ENCODE results near the gene EPS15.
"Not testable (repeated sequence)": the region's sequence is repeated elsewhere in the genome, so short reads cannot be mapped to it uniquely, and the experiment has no call there.

Gene EPS15

GRCh38 chr1:51519048-51519864 lies at the start of gene EPS15:
Gene EPS15, minus strand, starts transcription at chr1:51519266. Its CDS starts 35 bp downstream, at chr1:51519231.
- peak; percentile 80 for DNase-seq (ENCODE audit: low spot score)

GRCh38 chr1:51568231-51568935 lies 49.3 kb upstream of the EPS15 start:
- no peak for DNase-seq (ENCODE audit: low spot score)

- DNase-seq (ENCODE audit: low spot score), result no peak
These were observed 48.6 kb upstream of the EPS15 start for GRCh38 chr1:51567653-51568052.

- no peak for DNase-seq (ENCODE audit: low spot score)
These were observed 47.2 kb upstream of the EPS15 start for GRCh38 chr1:51566260-51566659.

GRCh38 chr1:51565009-51565408 lies 45.9 kb upstream of the EPS15 start:
- no peak for DNase-seq (ENCODE audit: low spot score)

GRCh38 chr1:51564124-51564523 lies 45.1 kb upstream of the EPS15 start:
- no peak for DNase-seq (ENCODE audit: low spot score)

GRCh38 chr1:51561702-51562101 lies 42.6 kb upstream of the EPS15 start:
- no peak for DNase-seq (ENCODE audit: low spot score)

- DNase-seq (ENCODE audit: low spot score), result not testable (repeated sequence)
These were observed 41.8 kb upstream of the EPS15 start for GRCh38 chr1:51560895-51561294.

- no peak for DNase-seq (ENCODE audit: low spot score)
These were observed 41.0 kb upstream of the EPS15 start for GRCh38 chr1:51560034-51560433.

GRCh38 chr1:51559501-51559900 lies 40.4 kb upstream of the EPS15 start:
- DNase-seq (ENCODE audit: low spot score), result no peak

- DNase-seq (ENCODE audit: low spot score), result no peak
These were observed 40.0 kb upstream of the EPS15 start for GRCh38 chr1:51559064-51559500.

- no peak for DNase-seq (ENCODE audit: low spot score)
These were observed 39.4 kb upstream of the EPS15 start for GRCh38 chr1:51558375-51558924.

GRCh38 chr1:51557168-51557567 lies 38.1 kb upstream of the EPS15 start:
- DNase-seq (ENCODE audit: low spot score), result no peak

GRCh38 chr1:51555866-51556619 lies 37.0 kb upstream of the EPS15 start:
- DNase-seq (ENCODE audit: low spot score), result no peak

- no peak for DNase-seq (ENCODE audit: low spot score)
These were observed 34.8 kb upstream of the EPS15 start for GRCh38 chr1:51553911-51554310.

- DNase-seq (ENCODE audit: low spot score), result no peak
These were observed 34.1 kb upstream of the EPS15 start for GRCh38 chr1:51552929-51553807.

GRCh38 chr1:51551848-51552296 lies 32.8 kb upstream of the EPS15 start:
- DNase-seq (ENCODE audit: low spot score), result no peak

GRCh38 chr1:51551081-51551480 lies 32.0 kb upstream of the EPS15 start:
- peak; percentile 36 for DNase-seq (ENCODE audit: low spot score)

- DNase-seq (ENCODE audit: low spot score), result no peak
These were observed 30.8 kb upstream of the EPS15 start for GRCh38 chr1:51549901-51550300.

- DNase-seq (ENCODE audit: low spot score), result peak; percentile 55
These were observed 30.1 kb upstream of the EPS15 start for GRCh38 chr1:51549016-51549619.

- DNase-seq (ENCODE audit: low spot score), result no peak
These were observed 24.8 kb upstream of the EPS15 start for GRCh38 chr1:51543858-51544257.
